Endodermal cell (in vitro differentiated cells): Measurements from ENCODE around the gene CCNDBP1. TPM values are rescaled to one million over a fixed set of nuclear protein-coding genes. Genes with fewer than 3 reads are reported as not detected.

Experiments used
- DNase-seq: peaks from one replicate; pipeline ENCODE4 v3.0.0-alpha.2; 2017
- H3K27ac ChIP-seq: 2 replicates; pipeline ENCODE4 v1.5.1; 2013; ENCODE audit warnings: mild to moderate bottlenecking, low read depth, low read length, moderate library complexity
- H3K27me3 ChIP-seq: 2 replicates; pipeline ENCODE4 v1.6.1; 2013; ENCODE audit warnings: mild to moderate bottlenecking, low read length, moderate library complexity; ENCODE audit not compliant: insufficient read depth, control insufficient read depth, poor library complexity, severe bottlenecking
- H3K36me3 ChIP-seq: 2 replicates; pipeline ENCODE4 v1.7.0; 2013; ENCODE audit warnings: mild to moderate bottlenecking, low read length, moderate library complexity; ENCODE audit not compliant: control insufficient read depth, insufficient read depth
- H3K4me1 ChIP-seq: one replicate; pipeline ENCODE4 v1.7.0; 2013; ENCODE audit warnings: low read length; ENCODE audit not compliant: control insufficient read depth, insufficient read depth
- H3K4me3 ChIP-seq: 2 replicates; pipeline ENCODE4 v1.5.1; 2013; ENCODE audit warnings: mild to moderate bottlenecking, low read length, moderate library complexity
- H3K9ac ChIP-seq: 2 replicates; pipeline ENCODE4 v1.6.1; 2013; ENCODE audit warnings: mild to moderate bottlenecking, low read length, moderate library complexity; ENCODE audit not compliant: poor library complexity, severe bottlenecking; ENCODE audit errors: extremely low read depth
- H3K9me3 ChIP-seq: 2 replicates; pipeline ENCODE4 v1.6.1; 2013; ENCODE audit warnings: mild to moderate bottlenecking, low read length, moderate library complexity; ENCODE audit not compliant: control insufficient read depth
- H3K27ac Mint-ChIP-seq: 2 replicates; pipeline ENCODE4 v1.8.0; 2020; ENCODE audit warnings: mixed read lengths
- H3K27me3 Mint-ChIP-seq: 2 replicates; pipeline ENCODE4 v1.8.0; 2021; ENCODE audit warnings: mild to moderate bottlenecking, mixed read lengths; ENCODE audit not compliant: insufficient read depth
- H3K36me3 Mint-ChIP-seq: 2 replicates; pipeline ENCODE4 v1.8.0; 2020; ENCODE audit warnings: low read depth, mixed read lengths
- H3K4me1 Mint-ChIP-seq: 2 replicates; pipeline ENCODE4 v1.8.0; 2020; ENCODE audit warnings: mixed read lengths
- H3K4me3 Mint-ChIP-seq: 2 replicates; pipeline ENCODE4 v1.8.0; 2020; ENCODE audit warnings: mild to moderate bottlenecking, moderate library complexity, mixed read lengths
- H3K9me3 Mint-ChIP-seq: 2 replicates; pipeline ENCODE4 v1.8.0; 2020; ENCODE audit warnings: mild to moderate bottlenecking, mixed read lengths
- CTCF ChIP-seq: fragments of 200-600 bp; sonication (generic); conservative IDR thresholded peaks from 2 replicates; pipeline ENCODE4 v1.5.0; 2021; ENCODE audit warnings: antibody characterized with exemption, mild to moderate bottlenecking
- WGBS, 2 experiments: methylation state at CpG; one replicate each; pipeline versions ENCODE4 v1.1.5 to v1.1.7; 2013; ENCODE audit warnings: missing lambda C conversion rate in 2 of 2, mixed read lengths in 1 of 2; ENCODE audit not compliant: insufficient coverage in 1 of 2, insufficient read length in 1 of 2; 5-methylcytosine and 5-hydroxymethylcytosine counted together
- total RNA-seq, 2 donors: library from RNA; stranded (reverse); fragmentation: NEBNext Ultra II Directional in 1 of 2; extraction: Animal tissue kit (Norgen Biotek cat#: 25700) in 1 of 2; gene quantifications; 2 replicates in 1 of 2; 3 replicates in 1 of 2; pipeline ENCODE4 v1.2.1, GENCODE V29; 2021

CCNDBP1 gene
- total RNA-seq, 2 donors from 2014 or later = 25.7 to 43.5 TPM

GRCh38 chr15:43215961-43216360, 30.8 kb downstream of the CCNDBP1 start:
- H3K27me3 ChIP-seq = no peaks in the 10 kb centered on the region
- H3K9ac ChIP-seq = no peak overlapping the region
- no peak overlapping the region for H3K4me3 Mint-ChIP-seq
- WGBS, 2 experiments = 93 to 100% methylated on average over 6 to 7 of the region's 7 CpGs
- peaks cover 5% of the 10 kb centered on the region for H3K4me1 Mint-ChIP-seq
- no peaks in the 10 kb centered on the region for H3K9me3 ChIP-seq
- H3K36me3 ChIP-seq = no peaks in the 10 kb centered on the region
- no peaks in the 10 kb centered on the region for H3K4me1 ChIP-seq
- TF ChIP-seq CTCF = no peak
- no peaks in the 10 kb centered on the region for H3K36me3 Mint-ChIP-seq
- no peaks in the 10 kb centered on the region for H3K9me3 Mint-ChIP-seq
- H3K27me3 Mint-ChIP-seq = no peaks in the 10 kb centered on the region
- no peak for DNase-seq
- no peak overlapping the region for H3K27ac Mint-ChIP-seq
- no peak overlapping the region for H3K4me3 ChIP-seq
- no peak overlapping the region for H3K27ac ChIP-seq

- Mint-ChIP-seq H3K4me3 (no peak overlapping the region), H3K36me3 (no peaks in the 10 kb centered on the region), H3K27me3 (no peaks in the 10 kb centered on the region), H3K9me3 (no peaks in the 10 kb centered on the region), H3K4me1 (peaks cover 5% of the 10 kb centered on the region), H3K27ac (no peak overlapping the region)
- WGBS, 2 experiments = 48 to 61% methylated on average over 6 to 12 of the region's 13 CpGs
- H3K27ac ChIP-seq = no peak overlapping the region
- H3K9ac ChIP-seq = no peak overlapping the region
- H3K9me3 ChIP-seq = no peaks in the 10 kb centered on the region
- H3K4me3 ChIP-seq = no peak overlapping the region
- no peaks in the 10 kb centered on the region for H3K4me1 ChIP-seq
- H3K36me3 ChIP-seq = no peaks in the 10 kb centered on the region
- peak; percentile 90 for DNase-seq
- no peaks in the 10 kb centered on the region for H3K27me3 ChIP-seq
- peak; percentile 82 for TF ChIP-seq CTCF
Measured at GRCh38 chr15:43218908-43219706, 33.9 kb downstream of the CCNDBP1 start.

GRCh38 chr15:43219929-43220928, 35.0 kb downstream of the CCNDBP1 start:
- Histone ChIP-seq H3K4me1 (no peaks in the 10 kb centered on the region), H3K27me3 (no peaks in the 10 kb centered on the region), H3K4me3 (no peak overlapping the region), H3K27ac (no peak overlapping the region), H3K9me3 (no peaks in the 10 kb centered on the region), H3K36me3 (no peaks in the 10 kb centered on the region), H3K9ac (no peak overlapping the region)
- Mint-ChIP-seq H3K9me3 (no peaks in the 10 kb centered on the region), H3K27me3 (peaks cover 3% of the 10 kb centered on the region), H3K4me1 (peaks cover 5% of the 10 kb centered on the region), H3K27ac (no peak overlapping the region), H3K4me3 (no peak overlapping the region), H3K36me3 (no peaks in the 10 kb centered on the region)
- DNase-seq = no peak
- no peak for TF ChIP-seq CTCF
- 93 to 96% methylated on average over 10 to 16 of the region's 16 CpGs for WGBS, 2 experiments
